ENCODE data around the gene TRIM5. TPM values are rescaled to one million over a fixed set of nuclear protein-coding genes. Genes with fewer than 3 reads are reported as not detected.
"Not testable (repeated sequence)": the region's sequence is repeated elsewhere in the genome, so short reads cannot be mapped to it uniquely, and the experiment has no call there.

TRIM5 gene
- total RNA-seq, 2 experiments from 2014 or later: 5.9 to 8.0 TPM

DNA sequence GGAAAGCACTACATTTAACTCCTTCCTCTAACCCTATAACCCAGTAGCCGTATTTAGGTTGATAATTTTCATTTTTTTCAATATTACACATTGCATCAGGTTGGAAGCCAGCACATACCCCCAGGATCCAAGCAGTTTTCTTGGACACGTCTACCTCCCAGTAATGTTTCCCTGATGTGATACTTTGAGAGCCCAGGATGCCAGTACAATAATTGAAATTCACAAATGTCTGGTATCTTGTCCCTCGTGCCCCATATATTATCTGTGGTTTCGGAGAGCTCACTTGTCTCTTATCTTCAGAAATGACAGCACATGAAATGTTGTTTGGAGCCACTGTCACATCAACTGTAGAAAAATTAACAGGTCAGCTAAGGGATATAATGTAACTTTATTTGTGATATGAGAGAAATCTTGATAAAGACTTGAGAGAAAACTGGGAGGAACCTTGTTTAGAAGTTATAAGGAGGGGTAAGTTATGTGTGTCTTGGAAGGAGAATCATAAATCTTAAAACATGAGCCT is 19.8 kb downstream of the TRIM5 start:
- TF ChIP-seq, protein P1, sequence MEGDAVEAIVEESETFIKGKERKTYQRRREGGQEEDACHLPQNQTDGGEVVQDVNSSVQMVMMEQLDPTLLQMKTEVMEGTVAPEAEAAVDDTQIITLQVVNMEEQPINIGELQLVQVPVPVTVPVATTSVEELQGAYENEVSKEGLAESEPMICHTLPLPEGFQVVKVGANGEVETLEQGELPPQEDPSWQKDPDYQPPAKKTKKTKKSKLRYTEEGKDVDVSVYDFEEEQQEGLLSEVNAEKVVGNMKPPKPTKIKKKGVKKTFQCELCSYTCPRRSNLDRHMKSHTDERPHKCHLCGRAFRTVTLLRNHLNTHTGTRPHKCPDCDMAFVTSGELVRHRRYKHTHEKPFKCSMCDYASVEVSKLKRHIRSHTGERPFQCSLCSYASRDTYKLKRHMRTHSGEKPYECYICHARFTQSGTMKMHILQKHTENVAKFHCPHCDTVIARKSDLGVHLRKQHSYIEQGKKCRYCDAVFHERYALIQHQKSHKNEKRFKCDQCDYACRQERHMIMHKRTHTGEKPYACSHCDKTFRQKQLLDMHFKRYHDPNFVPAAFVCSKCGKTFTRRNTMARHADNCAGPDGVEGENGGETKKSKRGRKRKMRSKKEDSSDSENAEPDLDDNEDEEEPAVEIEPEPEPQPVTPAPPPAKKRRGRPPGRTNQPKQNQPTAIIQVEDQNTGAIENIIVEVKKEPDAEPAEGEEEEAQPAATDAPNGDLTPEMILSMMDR (IDR thresholded peaks at IDR 0.05): no peak
- DNase-seq: no peak
- no peaks in the 10 kb centered on the region for H3K4me1 ChIP-seq (ENCODE audit: insufficient read depth, low read length)
- intact Hi-C loops (cut with DNase I, micrococcal nuclease): no loop called here
- no peak for ATAC-seq (ENCODE audit: poor library complexity)
- peaks cover 43% of the 10 kb centered on the region for H3K36me3 ChIP-seq (ENCODE audit: insufficient read depth, low read length)
- no peaks in the 10 kb centered on the region for H3K9me3 Mint-ChIP-seq
- H3K27me3 Mint-ChIP-seq: no peaks in the 10 kb centered on the region
- POLR2A ChIA-PET: interaction anchor here (1.6 kb wide), 1 partner anchor 20 kb away, joined by 3 read pairs; the partner anchor contains the start of gene TRIM5
- H3K4me1 Mint-ChIP-seq (ENCODE audit: low read depth): no peaks in the 10 kb centered on the region
- no peak overlapping the region for H3K27ac ChIP-seq (ENCODE audit: low read depth in 1 of 2, low read length in 2 of 2)
- no peak overlapping the region for H3K4me3 Mint-ChIP-seq
- no peak overlapping the region for H3K4me3 ChIP-seq (ENCODE audit: low read length)
- H3K9me3 ChIP-seq (ENCODE audit: control insufficient read depth in 1 of 2, insufficient read depth in 1 of 2, low read length in 2 of 2): no peaks in the 10 kb centered on the region
- H3K36me3 Mint-ChIP-seq (ENCODE audit: low read depth): peaks cover 68% of the 10 kb centered on the region
- H3K27me3 ChIP-seq (ENCODE audit: control insufficient read depth in 1 of 2, insufficient read depth in 2 of 2, low read length in 2 of 2): no peaks in the 10 kb centered on the region
- CTCF ChIA-PET: no interaction called here
- H3K27ac Mint-ChIP-seq: no peak overlapping the region

DNA sequence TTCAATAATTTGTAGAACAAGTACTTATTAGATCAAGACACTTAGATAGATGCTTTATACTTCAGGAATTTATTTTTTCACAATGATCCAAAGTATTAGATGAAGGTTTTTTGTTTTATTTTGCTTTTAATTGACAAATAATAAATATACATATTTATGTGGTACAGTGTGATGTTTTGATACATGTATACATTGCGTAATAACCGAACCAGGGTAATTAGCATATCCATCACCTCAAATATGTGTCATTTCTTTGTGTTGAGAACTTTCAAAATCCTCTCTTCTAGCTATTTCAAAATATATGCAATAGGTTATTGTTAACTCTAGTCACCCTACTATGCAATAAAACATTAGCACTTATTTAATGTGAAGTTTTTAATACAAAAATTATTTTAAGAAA is 21.4 kb downstream of the TRIM5 start:
- CTCF ChIA-PET: no interaction called here
- H3K27ac Mint-ChIP-seq: no peak overlapping the region
- peaks cover 54% of the 10 kb centered on the region for H3K36me3 Mint-ChIP-seq (ENCODE audit: low read depth)
- Histone ChIP-seq H3K4me3 (ENCODE audit: low read length) (no peak overlapping the region), H3K36me3 (ENCODE audit: insufficient read depth, low read length) (peaks cover 32% of the 10 kb centered on the region), H3K27ac (ENCODE audit: low read depth in 1 of 2, low read length in 2 of 2) (no peak overlapping the region), H3K9me3 (ENCODE audit: control insufficient read depth in 1 of 2, insufficient read depth in 1 of 2, low read length in 2 of 2) (no peaks in the 10 kb centered on the region), H3K27me3 (ENCODE audit: control insufficient read depth in 1 of 2, insufficient read depth in 2 of 2, low read length in 2 of 2) (no peaks in the 10 kb centered on the region), H3K4me1 (ENCODE audit: insufficient read depth, low read length) (no peaks in the 10 kb centered on the region)
- POLR2A ChIA-PET: interaction anchor here (0.8 kb wide), 1 partner anchor 28 kb away, joined by 3 read pairs; no protein-coding TSS in a partner anchor
- H3K4me3 Mint-ChIP-seq: no peak overlapping the region
- intact Hi-C loops (cut with DNase I, micrococcal nuclease): no loop called here
- TF ChIP-seq, protein P1 (IDR thresholded peaks at IDR 0.05): no peak
- H3K4me1 Mint-ChIP-seq (ENCODE audit: low read depth): no peaks in the 10 kb centered on the region
- no peak for ATAC-seq (ENCODE audit: poor library complexity)
- H3K9me3 Mint-ChIP-seq: no peaks in the 10 kb centered on the region
- no peak for DNase-seq
- H3K27me3 Mint-ChIP-seq: no peaks in the 10 kb centered on the region

DNA sequence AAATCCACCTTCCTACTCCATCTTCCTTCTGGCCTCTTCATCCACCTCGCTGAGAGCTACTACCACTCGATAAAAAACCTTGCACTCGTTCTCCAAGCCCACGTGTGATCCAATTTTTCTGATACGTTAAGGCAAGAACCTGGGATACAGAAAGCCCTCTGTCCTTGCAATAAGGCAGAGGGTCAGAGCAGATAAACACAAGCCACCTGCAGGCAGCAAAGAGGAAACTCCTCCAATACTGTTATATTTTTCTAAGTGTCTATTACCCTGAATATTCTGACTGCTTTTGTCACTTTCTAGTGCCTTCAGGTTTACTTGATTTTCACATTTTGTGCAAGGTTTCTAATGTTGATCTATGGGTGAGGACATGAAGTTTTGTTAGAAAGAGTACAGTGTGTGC is 26.6 kb downstream of the TRIM5 start:
- Histone ChIP-seq H3K27ac (ENCODE audit: low read depth in 1 of 2, low read length in 2 of 2) (no peak overlapping the region), H3K4me3 (ENCODE audit: low read length) (no peak overlapping the region), H3K4me1 (ENCODE audit: insufficient read depth, low read length) (no peaks in the 10 kb centered on the region), H3K27me3 (ENCODE audit: control insufficient read depth in 1 of 2, insufficient read depth in 2 of 2, low read length in 2 of 2) (no peaks in the 10 kb centered on the region), H3K9me3 (ENCODE audit: control insufficient read depth in 1 of 2, insufficient read depth in 1 of 2, low read length in 2 of 2) (peaks cover 0 to 9% of the 10 kb centered on the region in 2 experiments), H3K36me3 (ENCODE audit: insufficient read depth, low read length) (no peaks in the 10 kb centered on the region)
- H3K36me3 Mint-ChIP-seq (ENCODE audit: low read depth): peaks cover 29% of the 10 kb centered on the region
- no peaks in the 10 kb centered on the region for H3K4me1 Mint-ChIP-seq (ENCODE audit: low read depth)
- H3K9me3 Mint-ChIP-seq: no peaks in the 10 kb centered on the region
- no peak overlapping the region for H3K27ac Mint-ChIP-seq
- H3K27me3 Mint-ChIP-seq: no peaks in the 10 kb centered on the region
- ChIA-PET CTCF (no interaction called here), POLR2A (no interaction called here)
- TF ChIP-seq, protein P1 (IDR thresholded peaks at IDR 0.05): no peak
- ATAC-seq (ENCODE audit: poor library complexity): no peak
- DNase-seq: no peak
- intact Hi-C loops (cut with DNase I, micrococcal nuclease): no loop called here
- H3K4me3 Mint-ChIP-seq: no peak overlapping the region

DNA sequence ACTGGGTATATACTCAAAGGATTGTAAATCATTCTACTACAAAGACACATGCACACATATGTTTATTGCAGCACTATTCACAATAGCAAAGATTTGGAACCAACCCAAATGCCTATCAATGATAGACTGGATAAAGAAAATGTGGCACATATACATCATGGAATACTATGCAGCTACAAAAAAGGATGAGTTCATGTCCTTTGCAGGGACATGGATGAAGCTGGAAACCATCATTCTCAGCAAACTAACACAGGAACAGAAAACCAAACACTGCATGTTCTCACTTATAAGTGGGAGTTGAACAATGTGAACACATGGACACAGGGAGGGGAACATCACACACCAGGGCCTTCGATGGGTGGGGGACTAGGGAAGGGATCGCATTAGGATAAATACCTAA is 27.9 kb downstream of the TRIM5 start:
- H3K4me3 Mint-ChIP-seq; H3K27ac Mint-ChIP-seq; H3K4me3 ChIP-seq (ENCODE audit: low read length); H3K27ac ChIP-seq (ENCODE audit: low read depth in 1 of 2, low read length in 2 of 2); intact Hi-C loops (cut with DNase I, micrococcal nuclease); H3K36me3 ChIP-seq (ENCODE audit: insufficient read depth, low read length); H3K9me3 ChIP-seq (ENCODE audit: control insufficient read depth in 1 of 2, insufficient read depth in 1 of 2, low read length in 2 of 2); H3K9me3 Mint-ChIP-seq; H3K27me3 ChIP-seq (ENCODE audit: control insufficient read depth in 1 of 2, insufficient read depth in 2 of 2, low read length in 2 of 2); POLR2A ChIA-PET; H3K4me1 Mint-ChIP-seq (ENCODE audit: low read depth); H3K27me3 Mint-ChIP-seq; H3K4me1 ChIP-seq (ENCODE audit: insufficient read depth, low read length); ATAC-seq (ENCODE audit: poor library complexity); DNase-seq: not testable (repeated sequence)
- H3K36me3 Mint-ChIP-seq (ENCODE audit: low read depth): peaks cover 25% of the 10 kb centered on the region
- CTCF ChIA-PET: interaction anchor here (0.7 kb wide), 1 partner anchor 14 kb away, joined by 3 read pairs; no protein-coding TSS in a partner anchor
